GM12878 (cell line): Measurements from ENCODE around the gene ERCC4. TPM values are rescaled to one million over a fixed set of nuclear protein-coding genes. Genes with fewer than 3 reads are reported as not detected.

Source experiments
- ATAC-seq: fragments of 200-7000 bp; cut with Tn5 transposase; 3 replicates; pipeline ENCODE4 v1.9.1; 2020; ENCODE audit warnings: mild to moderate bottlenecking, moderate library complexity
- BruUV-seq: library from RNA; stranded (reverse); fragments of 400-500 nt; replicated peaks from 2 replicates; lab custom pipeline; 2021; lab: Mats Ljungman, UMichigan
- CTCF ChIA-PET: fragments of 300-600 bp; sonication (Branson Sonifier 250); formaldehyde crosslinking; extraction: SDS; loops from one replicate; lab custom pipeline; 2021; ENCODE audit warnings: inconsistent platforms; lab: Yijun Ruan, JAX
- POLR2A ChIA-PET: fragments of 350-600 bp; formaldehyde crosslinking; extraction: SDS; loops from one replicate; lab custom pipeline; 2021; ENCODE audit warnings: inconsistent platforms; lab: Charles Lee
- RAD21 ChIA-PET: fragments of 300-600 bp; sonication (Branson Sonifier 250); formaldehyde crosslinking; loops from one replicate; lab custom pipeline; 2023; ENCODE audit warnings: antibody characterized with exemption; ENCODE audit not compliant: unreplicated experiment; lab: Charles Lee
- SMC1A ChIA-PET: fragments of 300-600 bp; sonication (Branson Sonifier 250); formaldehyde crosslinking; loops from one replicate; lab custom pipeline; 2023; ENCODE audit not compliant: unreplicated experiment, uncharacterized antibody; lab: Charles Lee
- DNase-seq: peaks from one replicate; pipeline ENCODE4 v3.0.0-alpha.2; 2011; ENCODE audit warnings: low read depth, low spot score
- FAIRE-seq: peaks from 3 replicates; lab custom pipeline; 2011; peaks lifted over from hg19 to GRCh38; lab: Jason Lieb, UNC
- H2AFZ ChIP-seq: 2 replicates; pipeline ENCODE4 v1.6.0; 2011; ENCODE audit warnings: low read depth, low read length, control low read depth; ENCODE audit not compliant: control insufficient read depth
- H3K27ac ChIP-seq: 2 replicates; pipeline ENCODE4 v1.5.1; 2011; ENCODE audit warnings: control low read depth; ENCODE audit not compliant: control insufficient read depth, insufficient read depth
- H3K27me3 ChIP-seq, 2 experiments: replicated peaks in 1 of 2; 2 replicates each; pipeline versions ENCODE4 v1.6.0 to v1.6.1; 2011; ENCODE audit warnings: low read length in 1 of 2; ENCODE audit not compliant: control insufficient read depth in 2 of 2, insufficient read depth in 2 of 2
- H3K36me3 ChIP-seq, 2 experiments: 2 replicates each; pipeline ENCODE4 v1.5.1; 2011; ENCODE audit warnings: low read length in 1 of 2; ENCODE audit not compliant: control insufficient read depth in 2 of 2, insufficient read depth in 2 of 2
- H3K4me1 ChIP-seq: 2 replicates; pipeline ENCODE4 v1.6.1; 2011; ENCODE audit warnings: mild to moderate bottlenecking, low read length, moderate library complexity, mixed read lengths; ENCODE audit not compliant: control insufficient read depth, insufficient read depth
- H3K4me2 ChIP-seq: 2 replicates; pipeline ENCODE4 v1.6.0; 2011; ENCODE audit warnings: control low read depth; ENCODE audit not compliant: control insufficient read depth, insufficient read depth
- H3K4me3 ChIP-seq: fragments of 200-600 bp; sonication (generic); 2 replicates; pipeline ENCODE4 v1.5.1; 2016
- H3K79me2 ChIP-seq: 2 replicates; pipeline ENCODE4 v1.6.0; 2011; ENCODE audit warnings: low read length; ENCODE audit not compliant: control insufficient read depth, insufficient read depth
- H3K9ac ChIP-seq: 2 replicates; pipeline ENCODE4 v1.8.0; 2011; ENCODE audit warnings: low read length, control low read depth, mixed read lengths; ENCODE audit not compliant: control insufficient read depth, insufficient read depth
- H3K9me3 ChIP-seq: replicated peaks from 3 replicates; pipeline ENCODE4 v1.5.1; 2011; ENCODE audit warnings: mild to moderate bottlenecking, low read length; ENCODE audit not compliant: control insufficient read depth, insufficient read depth
- H4K20me1 ChIP-seq: 2 replicates; pipeline ENCODE4 v1.6.0; 2011; ENCODE audit not compliant: control insufficient read depth, insufficient read depth
- BRCA1 ChIP-seq: IDR thresholded peaks from 2 replicates; pipeline ENCODE4 v1.6.1; 2011; ENCODE audit warnings: low read depth, low read length, improper control_type of control experiment
- CBX5 ChIP-seq: sonication (generic); IDR thresholded peaks from 2 replicates; pipeline ENCODE4 v1.6.1; 2016; ENCODE audit warnings: low read depth, moderate library complexity, mild to moderate bottlenecking, inconsistent platforms
- CEBPB ChIP-seq, 2 experiments: fragments of 150-350 bp in 1 of 2; IDR thresholded peaks; 2 replicates each; pipeline ENCODE4 v1.6.1; 2012 to 2014; ENCODE audit warnings: low read depth in 2 of 2, low read length in 2 of 2, borderline replicate concordance in 1 of 2, inconsistent platforms in 1 of 2
- E2F4 ChIP-seq: IDR thresholded peaks from 2 replicates; pipeline ENCODE4 v1.6.1; 2012; ENCODE audit warnings: low read depth, low read length, improper control_type of control experiment
- EP300 ChIP-seq, 2 experiments: fragments of 150-350 bp in 1 of 2; IDR thresholded peaks; 2 replicates each; pipeline ENCODE4 v1.6.1; 2011 to 2012; ENCODE audit warnings: low read depth in 2 of 2, low read length in 2 of 2, borderline replicate concordance in 1 of 2, improper control_type of control experiment in 1 of 2, inconsistent platforms in 1 of 2; ENCODE audit not compliant: control insufficient read depth in 1 of 2
- HCFC1 ChIP-seq: fragments of 150-350 bp; IDR thresholded peaks from 2 replicates; pipeline ENCODE4 v1.6.1; 2014; ENCODE audit warnings: low read length
- IRF4 ChIP-seq: IDR thresholded peaks from 2 replicates; pipeline ENCODE4 v1.6.1; 2011; ENCODE audit warnings: low read depth, low read length
- JUNB ChIP-seq: IDR thresholded peaks from 2 replicates; pipeline ENCODE4 v1.6.1; 2016; ENCODE audit warnings: antibody characterized with exemption, mild to moderate bottlenecking
- NBN ChIP-seq: fragments of 450-650 bp; IDR thresholded peaks from 2 replicates; pipeline ENCODE4 v1.6.1; 2016
- NFIC ChIP-seq: IDR thresholded peaks from 2 replicates; pipeline ENCODE4 v1.6.1; 2012; ENCODE audit warnings: low read depth, mild to moderate bottlenecking, inconsistent platforms, low read length, moderate library complexity
- NR2C1 ChIP-seq: fragments of 450-650 bp; IDR thresholded peaks from 2 replicates; pipeline ENCODE4 v1.6.1; 2017; ENCODE audit warnings: antibody characterized with exemption, mild to moderate bottlenecking, moderate library complexity
- NR2F1 ChIP-seq: fragments of 450-650 bp; conservative IDR thresholded peaks from 2 replicates; pipeline ENCODE4 v1.6.1; 2017; ENCODE audit warnings: mild to moderate bottlenecking
- STAT1 ChIP-seq: fragments of 450-650 bp; conservative IDR thresholded peaks from 2 replicates; pipeline ENCODE4 v1.6.1; 2014; ENCODE audit warnings: antibody characterized with exemption, mild to moderate bottlenecking
- YBX1 ChIP-seq: fragments of 450-650 bp; IDR thresholded peaks from 2 replicates; pipeline ENCODE4 v1.6.1; 2016; ENCODE audit warnings: antibody characterized with exemption
- ZBTB11 ChIP-seq: fragments of 450-650 bp; formaldehyde crosslinking; IDR thresholded peaks from 2 replicates; pipeline ENCODE4 v1.5.0; 2022; ENCODE audit warnings: mild to moderate bottlenecking, missing genetic modification characterization
- ZSCAN29 ChIP-seq: fragments of 450-650 bp; IDR thresholded peaks from 2 replicates; pipeline ENCODE4 v1.6.1; 2017; ENCODE audit warnings: mild to moderate bottlenecking, moderate library complexity
- WGBS: methylation state at CpG from one replicate; pipeline ENCODE4 v1.1.6; 2016; ENCODE audit warnings: low lambda C conversion rate; ENCODE audit not compliant: insufficient replicate concordance, insufficient coverage; ENCODE audit errors: missing lambda C conversion rate; 5-methylcytosine and 5-hydroxymethylcytosine counted together
- in situ Hi-C: fragments of 300-500 bp; cut with MboI; formaldehyde crosslinking; loops from 9 replicates; pipeline ENCODE4 v1.14.3; 2018; ENCODE audit warnings: mixed read lengths
- intact Hi-C: fragments of 100-400 bp; cut with micrococcal nuclease; formaldehyde crosslinking; loops from one replicate; pipeline ENCODE4 v1.14.2; 2022; ENCODE audit not compliant: unreplicated experiment
- polyA plus RNA-seq, 11 experiments: library from polyadenylated mRNA; depleted of rRNA in 4 of 11; unstranded in 6 of 11; stranded (reverse) in 5 of 11; fragments of >200 nt; fragmentation: Nextera tagmentation in 4 of 11; fragmentation: Illumina TruSeq in 1 of 11; extraction: Ambion mirVana in 4 of 11; extraction: Trizol in 1 of 11; gene quantifications; 1 replicate in 1 of 11; 2 replicates in 10 of 11; pipeline versions ENCODE4 v1.2.1 to v1.2.3, GENCODE V29; 2011 to 2016; ENCODE audit warnings: inconsistent platforms in 2 of 11, missing spikeins in 2 of 11, low read depth in 1 of 11
- total RNA-seq, 4 experiments: library from RNA; depleted of rRNA in 3 of 4; stranded (reverse); fragments of >200 nt in 3 of 4; fragmentation: Illumina TruSeq in 1 of 4; extraction: Trizol in 1 of 4; gene quantifications; 2 replicates each; pipeline versions ENCODE4 v1.2.1 to v1.2.3, GENCODE V29; 2013 to 2021
- TF ChIP-seq, protein P1 (sequence below): fragments of 150-350 bp; IDR thresholded peaks from 2 replicates; pipeline ENCODE4 v1.6.1; 2014; ENCODE audit warnings: mild to moderate bottlenecking, low read depth, low read length
- TF ChIP-seq, protein P2 (sequence below), 3 experiments: IDR thresholded peaks in 2 of 3; conservative IDR thresholded peaks in 1 of 3; 2 replicates each; pipeline ENCODE4 v1.5.1; 2011; ENCODE audit warnings: low read depth in 3 of 3, low read length in 3 of 3, mild to moderate bottlenecking in 3 of 3, control low read depth in 2 of 3, moderate library complexity in 2 of 3, inconsistent platforms in 1 of 3, mixed read lengths in 1 of 3; ENCODE audit not compliant: control insufficient read depth in 2 of 3, insufficient read depth in 1 of 3; ENCODE audit errors: extremely low read depth in 1 of 3

Gene ERCC4
- total and polyA plus RNA-seq, 10 of the 15 experiments (the other 5 are each of a cell fraction or from before 2014, with no cell fraction given): 4.7 to 24.6 (median 8.9) TPM

- CTCF ChIA-PET: no interaction called here
- RAD21 ChIA-PET: no interaction called here
Observed at GRCh38 chr16:13988038-13988437, 68.1 kb downstream of the ERCC4 start.

More at GRCh38 chr16:13988038-13988437, 68.1 kb downstream of the ERCC4 start:
- H3K4me3 ChIP-seq: no peak overlapping the region
- no TSS peak for BruUV-seq
- H3K79me2 ChIP-seq: no peaks in the 10 kb centered on the region
- POLR2A ChIA-PET: no interaction called here
- DNase-seq: no peak
- intact Hi-C loops: no loop called here
- no peaks in the 10 kb centered on the region for H3K27me3 ChIP-seq
- WGBS: 100% methylated on average over 1 of the region's 1 CpG
- no peak for TF ChIP-seq CBX5
- no peak for TF ChIP-seq NFIC
- TF ChIP-seq STAT1: no peak
- TF ChIP-seq BRCA1: no peak
- TF ChIP-seq, protein P1, sequence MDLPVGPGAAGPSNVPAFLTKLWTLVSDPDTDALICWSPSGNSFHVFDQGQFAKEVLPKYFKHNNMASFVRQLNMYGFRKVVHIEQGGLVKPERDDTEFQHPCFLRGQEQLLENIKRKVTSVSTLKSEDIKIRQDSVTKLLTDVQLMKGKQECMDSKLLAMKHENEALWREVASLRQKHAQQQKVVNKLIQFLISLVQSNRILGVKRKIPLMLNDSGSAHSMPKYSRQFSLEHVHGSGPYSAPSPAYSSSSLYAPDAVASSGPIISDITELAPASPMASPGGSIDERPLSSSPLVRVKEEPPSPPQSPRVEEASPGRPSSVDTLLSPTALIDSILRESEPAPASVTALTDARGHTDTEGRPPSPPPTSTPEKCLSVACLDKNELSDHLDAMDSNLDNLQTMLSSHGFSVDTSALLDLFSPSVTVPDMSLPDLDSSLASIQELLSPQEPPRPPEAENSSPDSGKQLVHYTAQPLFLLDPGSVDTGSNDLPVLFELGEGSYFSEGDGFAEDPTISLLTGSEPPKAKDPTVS: no peak
- TF ChIP-seq NR2C1: no peak
- no peak for TF ChIP-seq NBN
- no peak for TF ChIP-seq ZBTB11 (CRISPR knock-in tag)
- no peak for TF ChIP-seq EP300 (IDR thresholded peaks at IDR 0.05; ENCODE audit: borderline replicate concordance in 1 of 2, control insufficient read depth in 1 of 2, low read depth in 2 of 2, low read length in 2 of 2)
- no peak for TF ChIP-seq HCFC1
- TF ChIP-seq YBX1: no peak
- no peak for TF ChIP-seq JUNB
- TF ChIP-seq E2F4: no peak
- TF ChIP-seq ZSCAN29: no peak
- TF ChIP-seq, protein P2, sequence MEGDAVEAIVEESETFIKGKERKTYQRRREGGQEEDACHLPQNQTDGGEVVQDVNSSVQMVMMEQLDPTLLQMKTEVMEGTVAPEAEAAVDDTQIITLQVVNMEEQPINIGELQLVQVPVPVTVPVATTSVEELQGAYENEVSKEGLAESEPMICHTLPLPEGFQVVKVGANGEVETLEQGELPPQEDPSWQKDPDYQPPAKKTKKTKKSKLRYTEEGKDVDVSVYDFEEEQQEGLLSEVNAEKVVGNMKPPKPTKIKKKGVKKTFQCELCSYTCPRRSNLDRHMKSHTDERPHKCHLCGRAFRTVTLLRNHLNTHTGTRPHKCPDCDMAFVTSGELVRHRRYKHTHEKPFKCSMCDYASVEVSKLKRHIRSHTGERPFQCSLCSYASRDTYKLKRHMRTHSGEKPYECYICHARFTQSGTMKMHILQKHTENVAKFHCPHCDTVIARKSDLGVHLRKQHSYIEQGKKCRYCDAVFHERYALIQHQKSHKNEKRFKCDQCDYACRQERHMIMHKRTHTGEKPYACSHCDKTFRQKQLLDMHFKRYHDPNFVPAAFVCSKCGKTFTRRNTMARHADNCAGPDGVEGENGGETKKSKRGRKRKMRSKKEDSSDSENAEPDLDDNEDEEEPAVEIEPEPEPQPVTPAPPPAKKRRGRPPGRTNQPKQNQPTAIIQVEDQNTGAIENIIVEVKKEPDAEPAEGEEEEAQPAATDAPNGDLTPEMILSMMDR (IDR thresholded peaks at IDR 0.05 in 2 of 3, conservative IDR thresholded peaks at IDR 0.05 in 1 of 3; ENCODE audit: control insufficient read depth in 2 of 3, extremely low read depth in 1 of 3, insufficient read depth in 1 of 3, low read depth in 3 of 3, low read length in 3 of 3): no peak
- no peak for TF ChIP-seq CEBPB (IDR thresholded peaks at IDR 0.05; ENCODE audit: borderline replicate concordance in 1 of 2, low read depth in 2 of 2, low read length in 2 of 2)
- no peak for TF ChIP-seq NR2F1
- TF ChIP-seq IRF4: no peak
- TF ChIP-seq, all 136 proteins: peak for 0
- H3K4me2 ChIP-seq: no peak overlapping the region
- FAIRE-seq (no peak), ATAC-seq (no peak)
- H3K27ac ChIP-seq: no peak overlapping the region
- H3K4me1 ChIP-seq: no peaks in the 10 kb centered on the region
- H4K20me1 ChIP-seq: no peaks in the 10 kb centered on the region
- in situ Hi-C loops: no loop called here
- no peaks in the 10 kb centered on the region for H3K9me3 ChIP-seq
- SMC1A ChIA-PET: interaction anchor here (1.0 to 1.3 kb wide), 2 partner anchors 8 to 20 kb away, joined by 3 read pairs; no protein-coding TSS in a partner anchor
- no peak overlapping the region for H2AFZ ChIP-seq
- H3K9ac ChIP-seq: no peak overlapping the region
- H3K36me3 ChIP-seq: no peaks in the 10 kb centered on the region
